ENCODE data around the gene POU3F4. TPM values are rescaled to one million over a fixed set of nuclear protein-coding genes. Genes with fewer than 3 reads are reported as not detected.

The POU3F4 gene
- total RNA-seq, 2 donors from 2014 or later: not detected

- TF ChIP-seq CTCF (IDR thresholded peaks at IDR 0.05): no peak
- H3K27ac ChIP-seq: no peak overlapping the region
- peaks cover 0 to 5% of the 10 kb centered on the region in 2 donors for H3K27me3 ChIP-seq
- H3K4me3 ChIP-seq: no peak overlapping the region
- H3K9me3 ChIP-seq: no peaks in the 10 kb centered on the region
- no peaks in the 10 kb centered on the region for H3K4me1 ChIP-seq
- no peaks in the 10 kb centered on the region for H3K36me3 ChIP-seq
- no peak for DNase-seq (ENCODE audit: low spot score)
Observed at GRCh38 chrX:83512111-83512510, 4.0 kb downstream of the POU3F4 start.

GRCh38 chrX:83516597-83516996 is 8.5 kb downstream of the POU3F4 start:
- TF ChIP-seq CTCF (IDR thresholded peaks at IDR 0.05): no peak
- DNase-seq (ENCODE audit: low spot score): no peak
- Histone ChIP-seq H3K27ac (no peak overlapping the region), H3K4me1 (no peaks in the 10 kb centered on the region), H3K36me3 (no peaks in the 10 kb centered on the region), H3K4me3 (no peak overlapping the region), H3K27me3 (peaks cover 0 to 5% of the 10 kb centered on the region in 2 donors), H3K9me3 (no peaks in the 10 kb centered on the region)

- Histone ChIP-seq H3K36me3 (no peaks in the 10 kb centered on the region), H3K4me1 (no peaks in the 10 kb centered on the region), H3K27me3 (no peaks in the 10 kb centered on the region), H3K9me3 (no peaks in the 10 kb centered on the region), H3K27ac (no peak overlapping the region), H3K4me3 (no peak overlapping the region)
- TF ChIP-seq CTCF (IDR thresholded peaks at IDR 0.05): no peak
- DNase-seq (ENCODE audit: low spot score): no peak
Observed at GRCh38 chrX:83521905-83522304, 13.8 kb downstream of the POU3F4 start.

- Histone ChIP-seq H3K36me3 (no peaks in the 10 kb centered on the region), H3K4me3 (no peak overlapping the region), H3K27me3 (no peaks in the 10 kb centered on the region), H3K9me3 (no peaks in the 10 kb centered on the region), H3K27ac (no peak overlapping the region), H3K4me1 (no peaks in the 10 kb centered on the region)
- TF ChIP-seq CTCF (IDR thresholded peaks at IDR 0.05): no peak
- DNase-seq (ENCODE audit: low spot score): no peak
Observed at GRCh38 chrX:83529950-83530349, 21.9 kb downstream of the POU3F4 start.

- no peaks in the 10 kb centered on the region for H3K9me3 ChIP-seq
- no peaks in the 10 kb centered on the region for H3K36me3 ChIP-seq
- H3K27ac ChIP-seq: no peak overlapping the region
- TF ChIP-seq CTCF (IDR thresholded peaks at IDR 0.05): no peak
- no peak for DNase-seq (ENCODE audit: low spot score)
- no peak overlapping the region for H3K4me3 ChIP-seq
- no peaks in the 10 kb centered on the region for H3K4me1 ChIP-seq
- no peaks in the 10 kb centered on the region for H3K27me3 ChIP-seq
Observed at GRCh38 chrX:83535417-83536196, 27.5 kb downstream of the POU3F4 start.

Measured in right atrium auricular region (tissue), 2 donors.